Body of pancreas (tissue), 4 donors: Measurements from ENCODE around the gene NET1. TPM values are rescaled to one million over a fixed set of nuclear protein-coding genes. Genes with fewer than 3 reads are reported as not detected.

Experiments
- ATAC-seq: fragments of 150-250 bp; one replicate; pipeline ENCODE4 v1.9.1; 2016
- DNase-seq, 4 donors: peaks; one replicate each; pipeline ENCODE4 v3.0.0-alpha.2; 2019
- H3K27ac ChIP-seq, 4 donors: fragments of 200-600 bp; sonication (generic); 1 replicate in 3 of 4; 2 replicates in 1 of 4; pipeline versions ENCODE4 v1.5.1 to v1.6.1; 2016 to 2019; ENCODE audit warnings: mild to moderate bottlenecking in 1 of 4, mixed read lengths in 1 of 4, moderate library complexity in 1 of 4
- H3K27me3 ChIP-seq, 2 donors: fragments of 200-600 bp; sonication (generic); one replicate each; pipeline ENCODE4 v1.6.0; 2016; ENCODE audit warnings: mild to moderate bottlenecking in 1 of 2
- H3K36me3 ChIP-seq, 2 donors: fragments of 200-600 bp; sonication (generic); replicated peaks in 1 of 2; 2 replicates each; pipeline ENCODE4 v1.5.1; 2016; ENCODE audit warnings: low read depth in 2 of 2; ENCODE audit not compliant: insufficient read depth in 1 of 2
- H3K4me1 ChIP-seq: fragments of 200-600 bp; sonication (generic); one replicate; pipeline ENCODE4 v1.6.0; 2016
- H3K4me3 ChIP-seq, 2 donors: fragments of 200-600 bp; sonication (generic); 1 replicate in 1 of 2; 2 replicates in 1 of 2; pipeline ENCODE4 v1.5.1; 2016 to 2019
- H3K9me3 ChIP-seq, 3 donors: fragments of 200-600 bp; sonication (generic); 1 replicate in 2 of 3; 2 replicates in 1 of 3; pipeline ENCODE4 v1.5.1; 2016
- POLR2A ChIP-seq, 3 donors: fragments of 450-650 bp; IDR thresholded peaks; one replicate each; pipeline ENCODE4 v1.6.1; 2016; ENCODE audit warnings: antibody characterized with exemption in 3 of 3, mild to moderate bottlenecking in 2 of 3
- WGBS, 2 donors: methylation state at CpG; one replicate each; pipeline ENCODE4 v1.1.5; 2017; 5-methylcytosine and 5-hydroxymethylcytosine counted together
- intact Hi-C: fragments of 100-400 bp; cut with DNase I; formaldehyde crosslinking; loops from one replicate; pipeline ENCODE4 v1.15.1; 2023
- total RNA-seq, 2 donors: library from RNA; depleted of rRNA; stranded (reverse); fragments of >200 nt; gene quantifications; one replicate each; pipeline ENCODE4 v1.1.0, GENCODE V29; 2016
- TF ChIP-seq, protein P1 (sequence below), 7 experiments: fragments of 450-650 bp in 4 of 7; fragments of 200-600 bp in 3 of 7; sonication (generic) in 3 of 7; IDR thresholded peaks; one replicate each; pipeline ENCODE4 v1.5.1; 2016 to 2019; ENCODE audit warnings: antibody characterized with exemption in 7 of 7

The NET1 gene, protein sequence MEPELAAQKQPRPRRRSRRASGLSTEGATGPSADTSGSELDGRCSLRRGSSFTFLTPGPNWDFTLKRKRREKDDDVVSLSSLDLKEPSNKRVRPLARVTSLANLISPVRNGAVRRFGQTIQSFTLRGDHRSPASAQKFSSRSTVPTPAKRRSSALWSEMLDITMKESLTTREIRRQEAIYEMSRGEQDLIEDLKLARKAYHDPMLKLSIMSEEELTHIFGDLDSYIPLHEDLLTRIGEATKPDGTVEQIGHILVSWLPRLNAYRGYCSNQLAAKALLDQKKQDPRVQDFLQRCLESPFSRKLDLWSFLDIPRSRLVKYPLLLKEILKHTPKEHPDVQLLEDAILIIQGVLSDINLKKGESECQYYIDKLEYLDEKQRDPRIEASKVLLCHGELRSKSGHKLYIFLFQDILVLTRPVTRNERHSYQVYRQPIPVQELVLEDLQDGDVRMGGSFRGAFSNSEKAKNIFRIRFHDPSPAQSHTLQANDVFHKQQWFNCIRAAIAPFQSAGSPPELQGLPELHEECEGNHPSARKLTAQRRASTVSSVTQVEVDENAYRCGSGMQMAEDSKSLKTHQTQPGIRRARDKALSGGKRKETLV
- total RNA-seq = 10 to 100 TPM; 37.9 to 70.3 TPM

DNA sequence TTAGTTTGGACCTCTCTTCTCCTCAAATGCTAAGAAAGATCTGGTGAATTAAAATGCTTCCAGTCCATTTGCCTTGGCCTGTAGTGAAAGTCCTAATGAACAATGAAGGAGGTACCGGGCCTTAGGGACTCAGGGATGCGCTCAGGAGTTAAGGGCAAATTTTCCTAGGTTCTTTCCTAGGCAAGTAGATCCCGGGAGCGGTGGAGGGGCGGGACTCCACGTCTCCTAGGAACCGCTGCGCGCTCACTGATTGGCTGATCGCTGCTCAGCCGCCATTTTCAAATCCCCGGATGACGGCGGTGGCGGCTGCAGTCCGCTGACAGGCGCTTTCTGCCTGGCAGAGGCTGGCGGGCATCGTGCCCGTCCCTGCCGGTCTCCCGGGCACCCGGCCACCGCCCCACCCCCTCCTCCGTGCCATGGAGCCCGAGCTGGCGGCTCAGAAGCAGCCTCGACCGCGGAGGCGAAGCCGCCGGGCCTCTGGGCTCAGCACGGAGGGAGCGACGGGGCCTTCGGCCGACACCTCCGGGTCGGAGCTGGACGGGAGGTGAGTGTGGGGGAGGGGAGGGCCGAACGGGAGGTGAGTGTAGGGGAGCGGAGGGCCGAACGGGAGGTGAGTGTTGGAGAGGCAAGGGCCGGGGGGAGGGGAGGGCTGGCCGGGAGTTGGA, at the start of gene NET1:
NET1 (plus strand) TSS at position 281 of the 665 bp plus-strand sequence; CDS start at position 417, 136 bp downstream.
- Histone ChIP-seq H3K27ac (peak within 1 kb of the TSS; percentile 91 to 94 (median 92)), H3K36me3 (no peaks in the 10 kb centered on the region), H3K9me3 (no peaks in the 10 kb centered on the region), H3K4me3 (peak within 1 kb of the TSS; percentile 57 to 75), H3K27me3 (no peaks in the 10 kb centered on the region), H3K4me1 (peaks cover 16% of the 10 kb centered on the region)
- TF ChIP-seq POLR2A (IDR thresholded peaks at IDR 0.05) = peak; percentile 71 to 85 (median 79)
- TF ChIP-seq, protein P1, sequence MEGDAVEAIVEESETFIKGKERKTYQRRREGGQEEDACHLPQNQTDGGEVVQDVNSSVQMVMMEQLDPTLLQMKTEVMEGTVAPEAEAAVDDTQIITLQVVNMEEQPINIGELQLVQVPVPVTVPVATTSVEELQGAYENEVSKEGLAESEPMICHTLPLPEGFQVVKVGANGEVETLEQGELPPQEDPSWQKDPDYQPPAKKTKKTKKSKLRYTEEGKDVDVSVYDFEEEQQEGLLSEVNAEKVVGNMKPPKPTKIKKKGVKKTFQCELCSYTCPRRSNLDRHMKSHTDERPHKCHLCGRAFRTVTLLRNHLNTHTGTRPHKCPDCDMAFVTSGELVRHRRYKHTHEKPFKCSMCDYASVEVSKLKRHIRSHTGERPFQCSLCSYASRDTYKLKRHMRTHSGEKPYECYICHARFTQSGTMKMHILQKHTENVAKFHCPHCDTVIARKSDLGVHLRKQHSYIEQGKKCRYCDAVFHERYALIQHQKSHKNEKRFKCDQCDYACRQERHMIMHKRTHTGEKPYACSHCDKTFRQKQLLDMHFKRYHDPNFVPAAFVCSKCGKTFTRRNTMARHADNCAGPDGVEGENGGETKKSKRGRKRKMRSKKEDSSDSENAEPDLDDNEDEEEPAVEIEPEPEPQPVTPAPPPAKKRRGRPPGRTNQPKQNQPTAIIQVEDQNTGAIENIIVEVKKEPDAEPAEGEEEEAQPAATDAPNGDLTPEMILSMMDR (IDR thresholded peaks at IDR 0.05) = no peak
- intact Hi-C loops = no loop called here
- 0% methylated on average over 20 to 42 of the region's 48 CpGs for WGBS, 2 donors
- ATAC-seq (peak; percentile 98), DNase-seq (peak; percentile 94 to 96 (median 96))

DNA sequence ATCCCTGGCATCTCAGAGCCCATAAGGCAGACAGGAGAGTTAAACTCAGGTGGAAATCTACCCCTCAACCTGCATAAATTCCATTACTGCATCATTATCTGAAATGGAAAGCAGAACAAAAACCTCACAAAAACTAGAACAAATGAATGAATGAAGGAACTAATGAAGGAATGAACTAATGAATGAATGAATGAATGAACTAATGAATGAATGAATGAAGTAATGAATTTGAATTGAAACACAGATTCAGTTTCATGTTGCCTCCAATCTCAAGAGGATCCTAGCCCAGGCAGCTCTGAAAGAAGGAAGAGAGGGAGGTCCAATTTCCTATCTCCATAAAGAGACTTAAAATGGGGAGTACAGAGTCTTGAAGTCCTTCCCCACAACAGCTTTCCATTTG, 49.5 kb upstream of the NET1 start:
- no peaks in the 10 kb centered on the region for H3K27me3 ChIP-seq
- no peak overlapping the region for H3K4me3 ChIP-seq
- intact Hi-C loops = no loop called here
- no peaks in the 10 kb centered on the region for H3K9me3 ChIP-seq
- ATAC-seq (no peak), DNase-seq (no peak)
- H3K36me3 ChIP-seq = no peaks in the 10 kb centered on the region
- peaks cover 9% of the 10 kb centered on the region for H3K4me1 ChIP-seq
- no peak for TF ChIP-seq POLR2A (IDR thresholded peaks at IDR 0.05)
- TF ChIP-seq, protein P1 (IDR thresholded peaks at IDR 0.05) = no peak
- H3K27ac ChIP-seq = no peak overlapping the region

DNA sequence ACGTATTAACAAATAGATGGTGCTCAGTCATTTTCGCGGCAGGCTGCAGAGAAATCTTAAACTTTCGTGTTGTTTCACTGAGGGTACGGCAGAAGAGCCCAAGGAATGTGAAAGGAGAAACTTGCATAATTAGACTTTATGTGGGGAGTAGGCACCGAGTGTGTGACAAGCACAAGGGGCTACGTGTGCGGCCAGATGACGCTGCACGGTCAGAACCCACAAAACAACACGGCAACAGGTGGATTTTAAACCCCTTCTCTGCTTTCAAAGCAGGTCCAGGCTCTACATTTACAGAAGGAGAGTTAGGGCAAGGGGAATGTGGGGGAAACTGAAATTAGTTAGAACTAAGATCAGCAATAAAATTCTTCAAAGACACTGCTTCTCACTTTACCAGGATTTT, 48.0 kb upstream of the NET1 start:
- H3K27ac ChIP-seq = no peak overlapping the region
- H3K4me1 ChIP-seq = peaks cover 9% of the 10 kb centered on the region
- no peaks in the 10 kb centered on the region for H3K36me3 ChIP-seq
- intact Hi-C loops = no loop called here
- ATAC-seq (no peak), DNase-seq (no peak)
- 73 to 78% methylated on average over 11 of the region's 11 CpGs for WGBS, 2 donors
- no peak overlapping the region for H3K4me3 ChIP-seq
- no peaks in the 10 kb centered on the region for H3K9me3 ChIP-seq
- no peaks in the 10 kb centered on the region for H3K27me3 ChIP-seq
- TF ChIP-seq, protein P1 (IDR thresholded peaks at IDR 0.05) = no peak
- no peak for TF ChIP-seq POLR2A (IDR thresholded peaks at IDR 0.05)

DNA sequence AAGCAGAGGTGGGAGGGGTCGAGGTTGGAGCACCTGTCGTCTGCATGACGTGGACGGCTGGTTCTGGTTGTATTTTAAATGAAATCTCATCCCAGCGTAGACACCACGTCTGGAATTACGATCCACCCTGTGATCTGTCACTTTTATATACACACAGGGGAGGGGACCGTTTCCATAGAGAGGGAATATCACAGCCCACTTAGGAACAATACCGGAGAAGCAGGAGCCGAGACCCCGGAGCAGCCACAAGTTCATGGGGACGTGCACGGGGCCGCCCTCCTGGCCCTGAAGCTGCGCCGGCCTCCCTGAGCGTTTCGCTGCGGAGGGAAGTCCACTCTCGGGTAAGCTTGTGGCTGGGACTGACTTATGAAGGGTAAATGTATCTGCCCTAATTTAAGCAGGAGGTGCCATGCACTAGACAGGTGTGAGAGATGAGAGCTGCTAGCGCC, 47.4 kb upstream of the NET1 start, which contains the start of gene UCN3:
UCN3 (plus strand) TSS at position 77 of the 449 bp plus-strand sequence. CDS start 8,755 bp downstream, outside the sequence.
- intact Hi-C loops = no loop called here
- peaks cover 9% of the 10 kb centered on the region for H3K4me1 ChIP-seq
- DNase-seq (no peak), ATAC-seq (peak; percentile 30)
- H3K27me3 ChIP-seq = no peaks in the 10 kb centered on the region
- H3K4me3 ChIP-seq = no peak within 1 kb of the TSS
- H3K9me3 ChIP-seq = no peaks in the 10 kb centered on the region
- WGBS, 2 donors = 32 to 44% methylated on average over 17 to 21 of the region's 21 CpGs
- TF ChIP-seq, protein P1 (IDR thresholded peaks at IDR 0.05) = no peak
- no peak for TF ChIP-seq POLR2A (IDR thresholded peaks at IDR 0.05)
- no peaks in the 10 kb centered on the region for H3K36me3 ChIP-seq
- H3K27ac ChIP-seq = no peak within 1 kb of the TSS
